Stimulated activated CD4-positive, alpha-beta T cell treated with anti-CD3 and anti-CD28 coated beads, TNF-alpha, amount 100 ng/mL, for 24 hours (primary cell): ENCODE data around the gene SOCS7.

Experiments
- DNase-seq, 3 experiments: peaks; one replicate each; pipeline ENCODE4 v3.0.0-alpha.2; 2020; ENCODE audit warnings: low read depth in 3 of 3

Gene SOCS7

GRCh38 chr17:38351412-38352222 is at the start of gene SOCS7:
SOCS7 (plus strand) TSS chr17:38351844; CDS start chr17:38352053, 209 bp downstream.
- peak; percentile 86 to 92 (median 88) for DNase-seq

DNA sequence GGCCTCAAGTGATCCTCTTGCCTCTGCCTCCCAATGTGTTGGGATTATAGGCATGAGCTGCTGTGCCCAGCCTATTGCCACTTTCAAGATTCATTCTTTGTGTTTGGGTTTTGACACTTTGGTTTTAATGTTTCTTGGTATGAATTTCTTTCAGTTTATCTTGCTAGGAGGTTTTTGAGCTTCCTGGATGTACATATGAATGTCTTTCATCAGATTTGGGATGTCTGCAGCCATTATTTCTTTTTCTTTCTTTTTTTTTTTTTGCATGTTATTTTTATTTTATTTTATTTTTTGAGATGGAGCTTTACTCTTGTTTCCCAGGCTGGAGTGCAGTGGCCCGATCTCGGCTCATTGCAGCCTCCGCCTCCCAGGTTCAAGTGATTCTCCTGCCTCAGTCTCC is 36.1 kb upstream of the SOCS7 start:
- DNase-seq: no peak

DNA sequence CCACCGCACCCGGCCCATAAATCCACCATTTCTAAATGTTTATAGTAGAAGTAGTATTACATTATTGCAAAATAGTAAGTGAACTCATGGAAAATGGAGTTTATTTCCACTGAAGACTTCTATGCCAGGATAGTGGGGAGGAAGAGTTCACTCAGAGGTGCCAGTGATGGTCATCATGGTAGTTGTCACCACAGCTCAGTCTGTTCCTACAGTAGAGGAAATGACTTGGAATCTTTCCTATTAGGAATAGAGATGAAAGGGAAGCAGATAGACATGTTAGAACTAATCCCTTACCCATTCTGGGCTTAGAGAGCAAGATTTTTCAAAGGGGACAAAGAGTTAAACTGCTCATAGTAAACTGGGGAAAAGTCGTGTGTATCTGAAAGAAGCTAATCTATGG is 34.6 kb upstream of the SOCS7 start:
- no peak for DNase-seq

DNA sequence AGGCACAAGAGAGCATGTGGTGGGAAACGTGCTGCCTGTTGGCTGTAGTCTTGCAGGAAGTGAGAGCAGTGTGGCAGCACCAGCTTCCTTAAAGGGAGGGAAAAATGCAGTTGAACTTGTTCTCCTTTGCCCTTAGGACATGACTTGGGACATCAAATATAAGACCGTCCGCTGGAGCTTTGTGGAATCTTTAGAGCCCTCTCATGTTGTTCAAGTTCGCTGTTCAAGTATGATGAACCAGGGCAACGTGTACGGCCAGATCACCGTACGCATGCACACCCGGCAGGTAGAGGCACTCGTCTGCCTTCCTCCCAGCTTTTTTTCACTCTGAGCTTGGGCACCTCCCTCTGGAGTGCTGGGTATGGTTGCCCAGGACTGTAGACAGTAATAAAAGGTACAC is 31.2 kb upstream of the SOCS7 start:
- no peak for DNase-seq

- peak; percentile 49 to 71 (median 61) for DNase-seq
Observed at GRCh38 chr17:38322156-38322779, 29.4 kb upstream of the SOCS7 start.

GRCh38 chr17:38322897-38323296 is 28.7 kb upstream of the SOCS7 start:
- DNase-seq: no peak

DNA sequence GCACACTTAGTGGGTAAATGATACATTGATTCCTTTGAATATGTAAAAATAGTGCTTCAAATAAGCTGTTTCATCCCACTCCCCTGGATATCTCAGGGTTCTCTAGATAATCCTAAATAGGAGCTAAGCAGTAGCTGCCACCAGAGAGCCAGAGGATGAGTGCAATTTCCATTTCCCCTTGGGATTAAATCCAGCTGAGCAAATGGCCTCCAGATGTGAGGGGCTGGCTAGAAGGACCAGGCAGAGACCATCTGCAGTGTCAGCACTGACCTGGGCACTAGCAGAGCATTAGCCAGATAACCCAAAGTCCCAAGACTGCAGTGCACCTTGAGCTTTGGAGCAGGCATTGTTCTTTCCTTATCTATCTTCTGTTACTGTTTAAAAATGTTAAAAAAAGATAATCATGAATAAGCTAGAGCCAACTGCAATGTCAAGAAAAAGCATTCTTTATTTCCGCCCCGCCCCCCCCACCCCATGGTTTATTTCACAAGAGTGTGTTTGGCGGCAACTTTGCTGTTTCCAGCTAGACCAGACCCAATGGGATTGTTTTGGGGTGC is 27.4 kb upstream of the SOCS7 start:
- DNase-seq: no peak

- no peak for DNase-seq
Observed at GRCh38 chr17:38324772-38325171, 26.9 kb upstream of the SOCS7 start.

DNA sequence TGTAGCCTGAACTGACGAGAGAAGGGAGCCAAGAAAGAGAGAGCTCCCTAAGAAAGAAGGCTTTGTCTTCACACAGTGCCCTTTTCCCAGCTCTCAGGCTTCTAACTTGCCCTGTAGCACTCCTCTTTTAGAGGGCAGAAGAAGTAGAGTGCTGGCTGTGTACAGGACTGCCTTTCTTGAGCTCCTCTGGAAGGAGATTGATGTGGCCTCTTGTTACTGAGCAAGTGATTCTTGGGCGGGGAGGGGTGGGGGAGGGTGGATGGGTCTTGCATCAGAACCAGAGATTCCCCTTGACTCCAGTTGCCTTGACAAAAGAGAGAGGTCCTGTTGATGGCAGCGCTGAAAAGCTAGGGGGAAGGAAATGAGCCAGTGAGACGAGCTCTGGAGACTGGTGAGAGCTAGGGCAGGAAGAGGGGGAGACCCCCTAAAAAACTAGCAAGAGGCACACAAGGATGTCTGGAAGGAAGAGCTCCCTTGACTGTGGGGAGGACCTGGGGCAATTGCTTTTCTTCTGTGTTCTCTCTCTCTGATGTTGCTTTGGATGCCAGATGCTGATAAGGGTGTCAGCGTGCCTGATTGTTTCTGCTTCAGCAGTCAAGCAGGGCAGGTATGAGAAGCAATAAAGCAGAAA is 26.3 kb upstream of the SOCS7 start:
- DNase-seq: no peak

- DNase-seq: no peak
Observed at GRCh38 chr17:38326996-38327792, 24.4 kb upstream of the SOCS7 start.

DNA sequence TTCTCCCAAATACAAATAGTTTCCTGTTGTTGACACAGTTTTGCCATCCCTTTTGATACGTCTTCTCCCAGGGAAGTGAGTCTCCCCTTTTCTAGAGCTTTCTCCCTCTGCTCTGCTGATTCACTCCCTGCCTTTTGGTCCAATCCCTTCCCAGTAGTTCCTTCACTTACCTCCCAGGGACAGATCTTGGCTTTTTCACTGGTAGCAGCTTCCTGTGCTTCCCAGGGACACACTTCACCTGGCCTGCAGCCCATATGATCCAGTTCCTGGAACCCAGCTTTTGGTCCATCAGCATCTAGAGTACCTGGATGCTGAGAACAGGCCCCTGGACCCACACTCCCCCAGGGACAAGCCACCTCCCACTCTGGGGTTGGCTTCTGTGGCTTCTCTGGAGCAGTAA is 23.7 kb upstream of the SOCS7 start:
- no peak for DNase-seq

GRCh38 chr17:38328620-38329019 is 23.0 kb upstream of the SOCS7 start:
- DNase-seq: no peak

DNA sequence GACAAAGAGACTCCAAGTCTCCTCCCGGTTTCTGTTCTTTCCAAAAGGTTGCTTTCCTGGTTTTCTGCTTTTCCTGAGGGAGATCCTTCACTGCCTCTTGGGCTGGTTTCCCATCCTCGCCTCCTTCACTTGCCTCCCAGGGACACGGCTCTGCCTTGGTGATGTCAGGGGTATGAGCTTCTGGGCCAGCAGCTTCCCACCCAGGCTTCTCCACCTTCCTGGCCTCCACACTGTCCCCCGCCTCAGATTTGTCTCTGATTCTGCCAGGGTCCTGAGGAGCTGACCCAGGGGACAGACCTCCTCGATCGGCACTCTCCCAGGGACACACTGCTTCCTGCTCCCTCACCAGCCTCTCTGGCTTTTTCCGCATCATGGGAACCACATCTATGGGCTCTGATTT is 22.4 kb upstream of the SOCS7 start:
- DNase-seq: no peak

DNA sequence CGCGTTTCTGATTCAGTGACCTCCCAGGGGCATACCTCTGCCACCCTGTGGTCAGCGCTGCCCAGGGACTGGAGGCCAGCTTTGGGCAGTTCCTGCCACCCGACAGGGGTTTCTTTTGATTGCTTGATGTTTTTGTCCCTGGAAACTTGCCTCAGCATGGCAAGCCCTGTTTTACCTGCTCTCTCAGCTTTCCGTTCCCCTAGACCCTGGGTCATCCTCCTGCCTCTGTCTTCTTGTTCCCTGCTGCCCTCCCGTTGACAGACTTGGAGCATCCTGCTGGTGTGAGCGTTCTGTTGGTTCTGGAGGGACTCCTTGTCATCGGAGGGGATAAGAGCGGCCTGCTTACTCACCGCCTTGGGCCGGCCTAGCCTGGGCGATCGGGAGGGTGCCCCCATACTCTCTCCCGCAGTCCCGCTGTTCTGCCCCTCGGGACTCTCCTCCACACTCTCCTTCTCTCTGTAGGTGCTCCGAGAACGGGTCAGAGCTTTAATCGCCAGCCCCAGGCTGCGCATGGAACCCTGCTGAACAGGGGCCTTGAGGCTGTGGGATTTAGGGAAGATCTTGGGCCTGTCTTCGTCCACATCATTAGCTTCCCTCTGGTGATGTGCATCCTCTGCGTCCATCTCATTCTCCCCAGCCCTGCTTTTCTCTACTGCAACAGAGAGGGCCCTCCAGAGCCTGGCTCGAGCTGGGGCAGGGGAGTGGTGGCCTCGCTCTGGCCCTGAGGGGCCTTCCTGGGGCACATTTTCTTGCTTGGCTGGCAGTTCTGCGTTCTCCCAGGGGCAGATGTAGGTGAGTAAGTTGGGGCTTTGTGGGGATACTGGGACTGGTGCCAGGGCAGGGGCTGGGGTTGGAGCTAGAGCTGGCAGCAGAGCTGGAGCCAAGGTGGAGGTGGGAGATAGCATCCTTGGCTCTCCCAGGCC is 21.6 kb upstream of the SOCS7 start:
- no peak for DNase-seq

GRCh38 chr17:38330941-38331411 is 20.7 kb upstream of the SOCS7 start:
- no peak for DNase-seq

DNA sequence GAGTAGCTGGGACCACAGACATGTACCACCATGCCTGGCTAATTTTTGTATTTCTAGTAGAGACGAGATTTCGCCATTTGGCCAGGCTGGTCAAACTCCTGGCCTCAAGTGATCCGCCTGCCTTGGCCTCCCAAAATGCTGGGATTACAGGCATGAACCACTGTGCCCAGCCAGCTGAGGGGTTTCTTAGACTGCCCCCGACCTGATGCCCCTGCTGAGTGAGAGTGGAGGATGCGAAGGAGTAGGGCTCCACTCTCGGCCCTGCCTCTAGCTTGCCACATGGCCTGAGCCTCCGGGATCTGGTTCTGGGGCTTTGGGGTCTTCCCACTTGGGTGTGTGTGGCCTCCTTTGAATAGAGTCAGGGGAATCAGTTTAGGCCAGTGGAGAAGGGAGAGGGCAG is 18.9 kb upstream of the SOCS7 start:
- no peak for DNase-seq

GRCh38 chr17:38333635-38334295 is 17.9 kb upstream of the SOCS7 start:
- DNase-seq: peak in 1 of 3 experiments; percentile 42

DNA sequence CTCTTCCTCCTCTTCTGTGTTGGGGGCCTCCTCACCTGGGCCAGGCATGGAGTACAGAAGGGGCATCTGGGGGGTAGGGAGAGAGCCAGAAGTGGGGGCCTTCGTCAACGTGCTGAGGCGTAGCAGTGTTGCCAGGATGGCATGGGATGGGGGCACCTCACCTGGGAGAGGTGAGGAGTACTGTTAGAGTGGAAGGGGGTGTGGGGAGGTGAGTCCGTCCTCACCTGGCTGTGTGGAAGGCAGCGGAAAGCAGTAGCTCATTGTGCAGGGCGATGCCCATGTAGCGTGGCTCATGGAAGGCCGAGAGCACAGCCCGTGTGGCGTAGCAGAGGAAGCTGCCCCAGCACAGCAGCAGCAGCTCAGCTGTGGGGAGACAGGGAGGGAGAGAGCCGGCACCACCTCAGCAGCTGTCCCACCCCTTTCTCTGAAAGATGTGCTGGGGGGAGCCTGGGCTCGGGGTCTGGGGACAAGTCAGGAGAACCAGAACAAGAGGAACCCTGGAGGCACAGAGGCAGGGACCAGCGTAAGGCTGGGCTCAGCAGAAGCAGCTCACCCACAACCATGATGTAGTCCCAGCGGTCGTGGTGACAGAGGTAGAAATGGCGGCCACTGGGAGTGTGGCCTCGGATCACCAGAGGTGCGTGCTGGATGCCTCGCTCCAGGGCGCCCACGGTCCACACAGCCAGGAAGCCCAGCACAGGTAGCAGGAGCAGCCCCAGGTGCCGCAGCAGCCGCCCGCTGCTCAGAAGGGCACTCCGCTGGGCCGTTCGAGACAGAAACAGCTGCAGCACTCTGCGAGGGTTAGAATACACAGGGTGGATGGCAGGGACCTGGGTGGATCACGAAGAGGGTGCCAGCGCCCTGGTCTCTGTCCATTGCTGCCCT is 16.9 kb upstream of the SOCS7 start:
- DNase-seq: no peak

DNA sequence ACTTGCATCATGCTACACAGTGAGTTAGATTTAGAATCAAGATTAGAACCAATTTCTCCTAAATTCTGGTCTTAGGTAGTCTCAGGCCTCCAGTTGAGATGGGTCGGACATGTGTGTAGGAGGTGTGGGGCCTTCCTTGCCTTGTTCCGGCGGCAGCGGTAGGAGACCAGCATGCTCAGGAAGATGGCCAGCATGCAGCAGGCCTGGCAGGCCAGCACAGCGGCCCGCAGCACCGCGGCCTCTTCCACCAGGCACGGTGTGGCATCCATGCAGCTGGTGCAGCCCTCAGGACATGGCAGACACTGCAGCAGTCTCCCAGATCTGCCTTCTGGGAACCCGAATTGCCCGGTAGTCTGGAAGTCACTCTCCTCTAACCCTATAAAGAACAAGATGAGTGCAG is 14.8 kb upstream of the SOCS7 start:
- DNase-seq: no peak
